ENCODE data around the gene HK1.
A peak's percentile ranks its signal among the peaks of the same experiment; 100 is the strongest.
"Not testable (repeated sequence)": the region's sequence is repeated elsewhere in the genome, so short reads cannot be mapped to it uniquely, and the experiment has no call there.

The HK1 gene

GRCh38 chr10:69278446-69278963 lies at the start of gene HK1:
TSS of gene HK1 (plus strand) at chr10:69278496.
- no peak for DNase-seq (ENCODE audit: low read depth in 1 of 2, low spot score in 1 of 2)

- DNase-seq (ENCODE audit: low read depth in 1 of 2, low spot score in 1 of 2), result no peak
Measured at GRCh38 chr10:69229616-69229916, 48.7 kb upstream of the HK1 start.

GRCh38 chr10:69230128-69230527 lies 48.2 kb upstream of the HK1 start:
- DNase-seq (ENCODE audit: low read depth in 1 of 2, low spot score in 1 of 2), result no peak

DNA sequence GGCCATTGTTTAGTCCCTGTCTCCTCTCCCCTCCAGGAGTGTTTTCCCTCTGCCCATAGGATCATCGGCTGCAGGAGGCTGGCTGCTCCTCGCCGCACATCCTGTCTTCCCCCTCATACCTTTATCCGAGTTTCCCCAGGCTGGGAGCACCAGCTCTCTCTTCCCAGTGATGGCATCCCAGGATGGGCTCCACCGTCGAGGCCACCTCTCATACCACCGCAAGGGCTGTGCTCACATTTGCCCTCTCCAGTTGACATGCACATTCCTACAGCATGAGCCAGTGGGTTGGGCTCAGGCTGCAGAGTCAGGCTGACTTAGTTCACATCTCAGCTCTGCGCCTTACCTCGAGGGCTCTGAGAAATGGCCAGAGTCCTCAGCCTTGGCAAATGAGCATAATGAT lies 46.0 kb upstream of the HK1 start:
- no peak for DNase-seq (ENCODE audit: low read depth in 1 of 2, low spot score in 1 of 2)

GRCh38 chr10:69232736-69233480 lies 45.4 kb upstream of the HK1 start:
- no peak for DNase-seq (ENCODE audit: low read depth in 1 of 2, low spot score in 1 of 2)

- DNase-seq (ENCODE audit: low read depth in 1 of 2, low spot score in 1 of 2), result no peak
Measured at GRCh38 chr10:69234447-69234846, 43.8 kb upstream of the HK1 start.

DNA sequence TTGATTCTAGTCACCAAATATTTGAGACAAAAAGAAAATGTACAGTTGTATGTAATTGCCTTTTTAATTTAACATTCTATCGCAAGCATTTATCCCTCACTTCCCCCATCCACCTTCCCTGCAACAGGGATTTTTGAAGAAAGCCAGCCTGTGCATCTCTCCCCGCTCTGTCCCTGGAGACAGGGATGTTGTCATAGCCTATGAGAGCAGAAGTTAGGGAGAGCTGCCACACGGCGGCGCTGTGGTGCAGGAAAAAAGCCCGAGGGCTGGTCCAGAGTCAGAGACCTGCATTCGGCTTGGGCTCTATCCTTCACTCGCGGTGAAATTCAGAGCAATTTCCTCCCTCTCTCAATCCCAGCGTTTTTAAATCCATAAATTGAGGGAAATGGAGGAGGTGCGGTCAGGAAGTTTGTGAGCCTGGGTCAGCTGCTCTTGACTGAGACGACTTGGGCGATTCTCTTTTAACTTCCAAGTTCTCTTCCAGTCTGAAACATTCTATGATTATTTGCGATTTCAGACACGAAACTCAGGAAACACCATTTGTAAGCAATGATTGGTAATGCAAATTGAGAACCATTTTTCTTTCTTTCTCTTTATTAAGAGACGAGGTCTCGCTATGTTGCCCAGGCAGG lies 40.7 kb upstream of the HK1 start:
- DNase-seq (ENCODE audit: low read depth in 1 of 2, low spot score in 1 of 2), result peak; percentile 81 to 89

- DNase-seq (ENCODE audit: low read depth in 1 of 2, low spot score in 1 of 2), result no peak
Measured at GRCh38 chr10:69239136-69239535, 39.2 kb upstream of the HK1 start.

DNA sequence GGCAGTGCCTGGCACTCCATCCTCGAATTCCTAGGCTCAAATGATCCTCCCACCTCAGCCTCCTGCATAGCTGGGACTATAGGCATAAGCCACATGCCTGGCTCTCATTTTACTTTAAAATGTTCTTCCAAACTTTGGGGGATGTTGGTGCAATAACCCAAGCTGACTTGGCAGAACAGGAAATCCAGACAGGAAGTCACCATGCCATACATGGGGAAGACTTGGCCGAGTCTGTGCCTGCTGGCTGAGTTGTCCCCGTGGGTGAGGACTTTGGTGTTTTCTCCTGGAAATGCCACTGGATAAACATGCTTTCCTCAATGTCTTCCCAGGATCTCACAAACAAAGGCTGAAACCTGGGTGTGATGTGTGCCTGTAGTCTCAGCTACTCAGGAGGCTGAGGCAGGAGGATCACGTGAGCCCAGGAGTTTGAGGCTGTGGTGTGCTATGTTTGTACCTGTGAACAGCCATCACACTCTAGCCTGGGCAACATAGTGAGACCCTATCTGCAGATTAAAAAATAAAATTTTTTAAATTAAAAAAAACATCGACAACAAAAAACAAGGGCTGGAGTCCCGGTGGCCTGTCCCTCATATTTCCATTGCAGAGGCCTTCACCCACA lies 38.4 kb upstream of the HK1 start:
- no peak for DNase-seq (ENCODE audit: low read depth in 1 of 2, low spot score in 1 of 2)

- DNase-seq (ENCODE audit: low read depth in 1 of 2, low spot score in 1 of 2), result no peak
Measured at GRCh38 chr10:69240455-69240854, 37.8 kb upstream of the HK1 start.

DNA sequence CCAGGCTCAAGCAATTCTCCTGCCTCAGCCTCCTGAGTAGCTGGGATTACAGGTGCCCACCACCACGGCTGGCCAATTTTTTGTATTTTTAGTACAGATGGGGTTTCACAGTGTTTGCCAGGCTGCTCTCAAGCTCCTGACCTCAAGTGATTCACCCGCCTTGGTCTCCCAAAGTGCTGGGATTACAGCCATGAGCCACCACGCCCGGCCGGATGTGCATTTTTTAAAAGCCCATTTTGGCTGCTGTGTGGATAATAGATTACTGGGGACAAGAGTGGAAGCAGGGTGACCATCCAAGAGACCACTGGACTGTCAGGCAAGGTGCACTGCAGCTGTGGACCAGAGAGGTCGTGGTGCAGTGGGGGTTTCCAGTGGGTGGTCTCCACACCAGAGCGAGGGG lies 36.7 kb upstream of the HK1 start:
- no peak for DNase-seq (ENCODE audit: low read depth in 1 of 2, low spot score in 1 of 2)

GRCh38 chr10:69242040-69242851 lies 36.0 kb upstream of the HK1 start:
- DNase-seq (ENCODE audit: low read depth in 1 of 2, low spot score in 1 of 2), result no peak

DNA sequence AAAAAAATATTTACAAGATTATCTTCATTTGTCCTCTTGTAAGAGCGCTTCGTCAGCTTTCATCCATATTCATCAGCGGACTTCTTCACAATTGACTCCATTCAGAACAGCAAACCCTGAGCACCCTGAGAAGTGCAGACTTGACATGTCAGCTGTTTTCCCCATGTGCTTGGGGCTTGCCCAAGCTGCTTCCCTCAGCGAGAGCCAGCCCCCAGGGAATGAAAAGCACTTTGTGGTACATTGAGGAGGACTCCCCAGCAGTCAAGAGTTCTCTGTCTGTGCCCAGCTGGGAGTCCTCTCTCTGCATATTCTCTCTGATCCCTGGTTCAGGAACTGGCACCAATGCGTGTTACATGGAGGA lies 35.5 kb upstream of the HK1 start:
- DNase-seq (ENCODE audit: low read depth in 1 of 2, low spot score in 1 of 2), result no peak

DNA sequence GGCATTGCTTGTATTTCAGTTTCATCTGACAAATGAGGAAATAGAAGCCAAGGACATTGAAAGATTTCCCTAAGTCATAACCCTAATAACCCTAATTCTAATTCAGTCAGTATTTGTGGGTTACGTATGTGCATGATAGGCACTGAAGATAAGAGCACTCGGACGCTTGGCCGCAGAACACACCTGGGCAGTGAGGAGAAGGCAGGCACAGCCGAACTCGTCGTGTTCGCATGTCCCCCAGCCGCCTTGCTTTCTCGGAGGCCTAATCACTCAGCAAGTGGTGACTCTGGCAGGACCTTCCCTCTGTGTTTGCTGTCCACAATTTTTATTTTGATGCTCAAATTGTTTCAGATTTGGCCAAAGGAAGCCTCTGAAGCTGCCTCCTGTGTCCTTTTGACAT lies 34.5 kb upstream of the HK1 start:
- DNase-seq (ENCODE audit: low read depth in 1 of 2, low spot score in 1 of 2), result no peak

DNA sequence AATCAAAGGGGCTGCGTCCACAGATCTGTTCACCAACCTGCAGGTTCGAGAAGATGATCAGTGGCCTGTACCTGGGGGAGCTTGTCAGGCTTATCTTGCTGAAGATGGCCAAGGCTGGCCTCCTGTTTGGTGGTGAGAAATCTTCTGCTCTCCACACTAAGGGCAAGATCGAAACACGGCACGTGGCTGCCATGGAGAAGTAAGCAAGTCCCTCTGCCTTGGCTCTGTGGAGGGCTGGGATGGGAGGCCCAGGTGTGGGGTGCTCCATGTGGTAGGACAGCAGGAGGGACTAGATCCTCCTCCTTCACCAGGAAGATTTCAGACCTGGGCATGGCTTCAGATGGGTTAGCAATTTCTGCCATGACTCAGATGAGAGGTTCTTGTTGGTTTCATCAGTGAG lies 32.3 kb upstream of the HK1 start:
- DNase-seq (ENCODE audit: low read depth in 1 of 2, low spot score in 1 of 2), result no peak

DNA sequence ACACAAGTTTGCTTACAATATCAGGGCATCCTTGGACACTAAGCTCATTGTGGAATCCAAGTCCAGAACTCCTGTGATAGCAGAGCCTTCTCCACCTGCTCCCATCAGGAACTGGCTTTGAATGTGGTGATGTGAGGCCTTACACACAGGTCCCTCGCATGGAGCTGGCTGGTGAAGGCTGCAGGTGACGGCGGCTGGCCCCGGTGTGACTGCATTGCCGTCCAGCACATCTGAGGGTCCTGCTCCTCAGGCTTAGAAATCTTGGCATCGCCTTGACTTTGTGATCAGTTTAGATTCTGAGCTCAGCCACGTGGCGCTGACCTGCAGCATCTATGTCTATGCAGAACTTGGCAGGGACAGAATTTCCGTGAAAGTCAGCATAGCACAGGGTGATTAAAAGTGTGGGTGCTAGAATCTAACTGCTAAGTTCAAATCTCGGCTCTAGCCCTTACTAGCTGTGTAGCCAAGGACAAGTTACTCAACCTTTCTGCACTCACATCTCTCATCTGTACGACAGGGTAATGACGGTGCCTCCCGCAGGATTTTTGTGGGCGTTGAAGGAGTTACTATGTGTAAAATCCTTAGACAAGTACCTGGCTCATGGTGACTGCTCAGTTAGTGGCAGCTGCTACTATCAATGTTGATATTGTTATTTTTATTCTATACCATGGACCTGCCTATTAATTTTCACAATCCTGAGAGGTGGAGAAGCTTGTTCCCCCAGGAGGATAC lies 31.5 kb upstream of the HK1 start:
- DNase-seq (ENCODE audit: low read depth in 1 of 2, low spot score in 1 of 2), result no peak

DNA sequence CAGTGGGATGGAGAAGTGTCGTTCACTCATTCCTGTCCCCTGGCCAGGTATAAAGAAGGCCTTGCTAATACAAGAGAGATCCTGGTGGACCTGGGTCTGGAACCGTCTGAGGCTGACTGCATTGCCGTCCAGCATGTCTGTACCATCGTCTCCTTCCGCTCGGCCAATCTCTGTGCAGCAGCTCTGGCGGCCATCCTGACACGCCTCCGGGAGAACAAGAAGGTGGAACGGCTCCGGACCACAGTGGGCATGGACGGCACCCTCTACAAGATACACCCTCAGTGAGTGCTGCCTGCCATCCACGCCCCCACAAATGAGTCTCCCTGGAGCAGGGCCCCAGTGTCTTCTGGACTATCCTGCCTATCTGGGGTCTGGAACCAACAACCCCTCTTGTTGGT lies 31.0 kb upstream of the HK1 start:
- DNase-seq (ENCODE audit: low read depth in 1 of 2, low spot score in 1 of 2), result no peak

DNA sequence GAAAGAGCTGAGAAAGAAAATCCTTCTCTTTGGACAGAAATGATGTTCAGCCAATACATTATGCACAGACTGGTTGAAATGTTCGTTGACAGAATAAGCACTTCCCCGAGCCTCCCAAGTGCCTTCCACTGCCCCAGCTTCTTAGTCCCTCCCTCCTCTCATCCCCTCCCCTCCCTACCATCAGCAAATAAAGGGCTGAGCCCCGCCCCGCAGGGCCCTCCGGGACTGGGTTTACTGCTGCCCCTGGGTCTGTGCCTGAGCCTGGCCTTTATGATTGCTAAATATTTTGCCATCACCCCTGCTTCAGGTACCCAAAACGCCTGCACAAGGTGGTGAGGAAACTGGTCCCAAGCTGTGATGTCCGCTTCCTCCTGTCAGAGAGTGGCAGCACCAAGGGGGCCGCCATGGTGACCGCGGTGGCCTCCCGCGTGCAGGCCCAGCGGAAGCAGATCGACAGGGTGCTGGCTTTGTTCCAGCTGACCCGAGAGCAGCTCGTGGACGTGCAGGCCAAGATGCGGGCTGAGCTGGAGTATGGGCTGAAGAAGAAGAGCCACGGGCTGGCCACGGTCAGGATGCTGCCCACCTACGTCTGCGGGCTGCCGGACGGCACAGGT lies 30.1 kb upstream of the HK1 start:
- DNase-seq (ENCODE audit: low read depth in 1 of 2, low spot score in 1 of 2), result no peak

GRCh38 chr10:69250041-69250440 lies 28.3 kb upstream of the HK1 start:
- no peak for DNase-seq (ENCODE audit: low read depth in 1 of 2, low spot score in 1 of 2)

DNA sequence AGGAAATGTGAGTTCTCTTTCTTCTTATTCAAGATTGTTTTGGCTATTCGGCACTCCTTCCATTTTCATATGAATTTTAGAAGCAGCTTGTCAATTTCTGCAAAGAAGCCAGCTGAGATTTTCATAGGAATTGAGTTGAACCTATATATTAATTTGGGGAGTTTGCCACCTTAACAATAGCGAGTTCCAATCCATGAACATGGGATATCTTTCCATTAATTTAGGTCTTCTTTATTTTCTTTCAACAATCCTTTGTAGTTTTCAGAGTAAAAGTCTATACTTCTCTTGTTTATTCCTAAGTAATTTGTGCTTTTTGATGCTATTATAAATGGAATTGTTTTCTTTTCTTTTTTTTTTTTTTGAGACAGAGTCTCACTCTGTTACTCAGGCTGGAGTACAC lies 26.9 kb upstream of the HK1 start:
- not testable (repeated sequence) for DNase-seq (ENCODE audit: low read depth in 1 of 2, low spot score in 1 of 2)

- DNase-seq (ENCODE audit: low read depth in 1 of 2, low spot score in 1 of 2), result no peak
Measured at GRCh38 chr10:69253171-69253570, 25.1 kb upstream of the HK1 start.

Data from activated CD4-positive, alpha-beta T cell treated with anti-CD3 and anti-CD28 coated beads, Interleukin-2, amount 50 U/mL, for 24 hours (primary cell).